ENCODE data around the gene MYO9B.

GRCh38 chr19:17156296-17156946, 80.8 kb downstream of the MYO9B start:
- TF ChIP-seq TAF1 (IDR thresholded peaks at IDR 0.05; ENCODE audit: borderline replicate concordance, insufficient read depth, low read length) (no peak), REST (IDR thresholded peaks at IDR 0.05; ENCODE audit: insufficient read depth in 1 of 2, low read depth in 2 of 2, low read length in 2 of 2) (no peak), POLR2AphosphoS5 (IDR thresholded peaks at IDR 0.05; ENCODE audit: low read depth, low read length) (no peak), SIN3A (IDR thresholded peaks at IDR 0.05; ENCODE audit: borderline replicate concordance, insufficient read depth, low read length) (no peak)
